ENCODE data around the gene PSMD6.

Gene PSMD6

DNA sequence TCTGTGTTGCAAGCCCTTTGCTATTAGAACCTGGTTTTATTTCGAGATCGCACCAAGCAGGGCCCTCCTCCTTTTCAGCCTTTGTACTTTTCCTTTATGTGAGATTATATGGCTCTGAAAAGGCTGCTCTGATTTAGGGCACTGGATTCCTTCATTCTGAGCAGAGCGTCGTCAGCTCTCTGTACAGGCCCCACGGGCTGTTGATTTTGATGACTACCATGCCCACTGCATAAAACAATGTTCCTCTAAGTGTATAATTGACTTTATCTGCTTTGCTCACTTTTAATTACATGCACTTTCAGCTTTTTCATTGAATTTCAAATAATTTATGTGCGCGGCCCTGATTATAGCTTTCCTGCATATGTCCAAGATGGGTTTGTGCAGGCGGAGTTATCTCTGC, 4.4 kb upstream of the PSMD6 start:
- TF ChIP-seq NFIC (IDR thresholded peaks at IDR 0.05), result no peak

GRCh38 chr3:64026346-64026745, 3.1 kb upstream of the PSMD6 start:
- TF ChIP-seq CEBPB (IDR thresholded peaks at IDR 0.05) (no peak), REST (IDR thresholded peaks at IDR 0.05; ENCODE audit: low read depth) (no peak), NFIC (IDR thresholded peaks at IDR 0.05) (no peak), TAF1 (IDR thresholded peaks at IDR 0.05; ENCODE audit: low read depth) (no peak), YY1 (IDR thresholded peaks at IDR 0.05; ENCODE audit: low read depth) (no peak), TCF12 (IDR thresholded peaks at IDR 0.05; ENCODE audit: low read depth) (no peak), CREB1 (IDR thresholded peaks at IDR 0.05; ENCODE audit: low read depth) (no peak), EP300 (IDR thresholded peaks at IDR 0.05; ENCODE audit: borderline replicate concordance) (no peak), TEAD4 (IDR thresholded peaks at IDR 0.05) (no peak), ZBTB7A (IDR thresholded peaks at IDR 0.05; ENCODE audit: low read depth) (no peak), EGR1 (IDR thresholded peaks at IDR 0.05) (no peak), FOXM1 (IDR thresholded peaks at IDR 0.05; ENCODE audit: borderline replicate concordance, low read depth) (no peak), RAD21 (IDR thresholded peaks at IDR 0.05; ENCODE audit: low read depth) (no peak)
- TF ChIP-seq, protein P1, sequence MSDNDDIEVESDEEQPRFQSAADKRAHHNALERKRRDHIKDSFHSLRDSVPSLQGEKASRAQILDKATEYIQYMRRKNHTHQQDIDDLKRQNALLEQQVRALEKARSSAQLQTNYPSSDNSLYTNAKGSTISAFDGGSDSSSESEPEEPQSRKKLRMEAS (IDR thresholded peaks at IDR 0.05), result no peak
- TF ChIP-seq, protein P2, sequence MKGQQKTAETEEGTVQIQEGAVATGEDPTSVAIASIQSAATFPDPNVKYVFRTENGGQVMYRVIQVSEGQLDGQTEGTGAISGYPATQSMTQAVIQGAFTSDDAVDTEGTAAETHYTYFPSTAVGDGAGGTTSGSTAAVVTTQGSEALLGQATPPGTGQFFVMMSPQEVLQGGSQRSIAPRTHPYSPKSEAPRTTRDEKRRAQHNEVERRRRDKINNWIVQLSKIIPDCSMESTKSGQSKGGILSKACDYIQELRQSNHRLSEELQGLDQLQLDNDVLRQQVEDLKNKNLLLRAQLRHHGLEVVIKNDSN (IDR thresholded peaks at IDR 0.05), result no peak

GRCh38 chr3:64023861-64024223, 548 bp upstream of the PSMD6 start:
- TF ChIP-seq EP300 (IDR thresholded peaks at IDR 0.05; ENCODE audit: borderline replicate concordance), result no peak
- TF ChIP-seq, protein P1 (IDR thresholded peaks at IDR 0.05), result no peak
- no peak for TF ChIP-seq ZBTB7A (IDR thresholded peaks at IDR 0.05; ENCODE audit: low read depth)
- no peak for TF ChIP-seq NFIC (IDR thresholded peaks at IDR 0.05)
- TF ChIP-seq TCF12 (IDR thresholded peaks at IDR 0.05; ENCODE audit: low read depth), result no peak
- TF ChIP-seq CEBPB (IDR thresholded peaks at IDR 0.05), result no peak
- no peak for TF ChIP-seq CREB1 (IDR thresholded peaks at IDR 0.05; ENCODE audit: low read depth)
- TF ChIP-seq YY1 (IDR thresholded peaks at IDR 0.05; ENCODE audit: low read depth), result no peak
- no peak for TF ChIP-seq FOXM1 (IDR thresholded peaks at IDR 0.05; ENCODE audit: borderline replicate concordance, low read depth)

- TF ChIP-seq CREB1 (IDR thresholded peaks at IDR 0.05; ENCODE audit: low read depth), result no peak
- no peak for TF ChIP-seq TEAD4 (IDR thresholded peaks at IDR 0.05)
- TF ChIP-seq CEBPB (IDR thresholded peaks at IDR 0.05), result no peak
- no peak for TF ChIP-seq ZBTB7A (IDR thresholded peaks at IDR 0.05; ENCODE audit: low read depth)
- no peak for TF ChIP-seq REST (IDR thresholded peaks at IDR 0.05; ENCODE audit: low read depth)
- TF ChIP-seq TCF12 (IDR thresholded peaks at IDR 0.05; ENCODE audit: low read depth), result no peak
- TF ChIP-seq NFIC (IDR thresholded peaks at IDR 0.05), result no peak
- TF ChIP-seq, protein P1 (IDR thresholded peaks at IDR 0.05), result no peak
Observed at GRCh38 chr3:64022451-64023186, 675 bp downstream of the PSMD6 start.

DNA sequence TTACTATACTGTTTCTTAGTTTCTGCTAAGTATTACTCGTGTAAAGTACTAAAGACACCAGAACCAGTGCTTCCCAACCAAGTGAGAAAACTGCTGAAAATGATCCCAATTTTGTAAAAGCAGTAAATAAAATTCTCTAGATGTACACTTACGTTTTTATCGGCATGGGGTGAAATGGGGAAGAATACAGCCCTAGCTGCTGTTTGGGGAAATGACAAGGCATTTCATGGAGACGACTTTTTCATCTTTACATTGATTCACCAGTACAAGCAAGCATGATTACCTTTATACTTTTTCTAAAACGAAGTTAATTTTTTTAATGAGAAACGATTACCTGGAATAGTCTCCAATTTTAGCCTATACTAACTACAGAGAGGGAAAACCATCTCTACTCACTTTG, 1.4 kb downstream of the PSMD6 start:
- no peak for TF ChIP-seq RAD21 (IDR thresholded peaks at IDR 0.05; ENCODE audit: low read depth)
- TF ChIP-seq FOXM1 (IDR thresholded peaks at IDR 0.05; ENCODE audit: borderline replicate concordance, low read depth), result no peak
- TF ChIP-seq TAF1 (IDR thresholded peaks at IDR 0.05; ENCODE audit: low read depth), result no peak
- TF ChIP-seq REST (IDR thresholded peaks at IDR 0.05; ENCODE audit: low read depth), result no peak
- TF ChIP-seq EGR1 (IDR thresholded peaks at IDR 0.05), result no peak
- no peak for TF ChIP-seq YY1 (IDR thresholded peaks at IDR 0.05; ENCODE audit: low read depth)
- TF ChIP-seq, protein P2 (IDR thresholded peaks at IDR 0.05), result no peak
- no peak for TF ChIP-seq NFIC (IDR thresholded peaks at IDR 0.05)
- TF ChIP-seq EP300 (IDR thresholded peaks at IDR 0.05; ENCODE audit: borderline replicate concordance), result no peak
- TF ChIP-seq TEAD4 (IDR thresholded peaks at IDR 0.05), result no peak
- TF ChIP-seq TCF12 (IDR thresholded peaks at IDR 0.05; ENCODE audit: low read depth), result no peak
- no peak for TF ChIP-seq CREB1 (IDR thresholded peaks at IDR 0.05; ENCODE audit: low read depth)
- TF ChIP-seq ZBTB7A (IDR thresholded peaks at IDR 0.05; ENCODE audit: low read depth), result no peak
- TF ChIP-seq, protein P1 (IDR thresholded peaks at IDR 0.05), result no peak
- no peak for TF ChIP-seq CEBPB (IDR thresholded peaks at IDR 0.05)
